HCT116 (cell line): Measurements from ENCODE around the gene SORBS1. TPM values are rescaled to one million over a fixed set of nuclear protein-coding genes. Genes with fewer than 3 reads are reported as not detected.

Experiments
- ATAC-seq: fragments of 200-7000 bp; cut with Tn5 transposase; 2 replicates; pipeline ENCODE4 v1.9.1; 2020; ENCODE audit warnings: mild to moderate bottlenecking, moderate library complexity
- BruUV-seq: library from RNA; stranded (reverse); fragments of 400-500 nt; replicated peaks from 2 replicates; lab custom pipeline; 2021; lab: Mats Ljungman, UMichigan
- CTCF ChIA-PET: fragments of 300-600 bp; sonication (Branson Sonifier 250); formaldehyde crosslinking; loops from one replicate; lab custom pipeline; 2021; ENCODE audit warnings: antibody characterized with exemption; lab: Charles Lee
- POLR2A ChIA-PET: fragments of 300-600, 350-600 bp; sonication (Branson Sonifier 250); formaldehyde crosslinking; loops from one replicate; lab custom pipeline; 2021; ENCODE audit warnings: antibody characterized with exemption; lab: Charles Lee
- RAD21 ChIA-PET, 2 experiments: fragments of 300-600 bp; sonication (Branson Sonifier 250); formaldehyde crosslinking; loops; one replicate each; lab custom pipeline; 2023; ENCODE audit warnings: low total read pairs in 2 of 2; ENCODE audit not compliant: uncharacterized antibody in 2 of 2, unreplicated experiment in 2 of 2, low non-redundant PET in 1 of 2; lab: Charles Lee
- DNase-seq: peaks from one replicate; pipeline ENCODE4 v3.0.0-alpha.2; 2010; ENCODE audit warnings: low read depth, low spot score
- H2AFZ ChIP-seq: fragments of 200-600 bp; shearing (Covaris generic), sonication (generic); 2 replicates; pipeline ENCODE4 v1.6.1; 2017; ENCODE audit warnings: low read depth, mixed run types, mixed read lengths, antibody characterized with exemption, low read length; ENCODE audit not compliant: poor library complexity, severe bottlenecking
- H3K27ac ChIP-seq: 2 replicates; pipeline ENCODE4 v1.5.1; 2012; ENCODE audit warnings: low read depth, low read length
- H3K27me3 ChIP-seq: fragments of 200-600 bp; sonication (generic); 2 replicates; pipeline ENCODE4 v1.6.1; 2016; ENCODE audit warnings: mixed run types, low read length, mixed read lengths; ENCODE audit not compliant: insufficient read depth
- H3K36me3 ChIP-seq, 2 experiments: fragments of 200-500 bp in 1 of 2; fragments of 200-600 bp in 1 of 2; sonication (Bioruptor generic) in 1 of 2; sonication (generic) in 1 of 2; 2 replicates each; pipeline versions ENCODE4 v1.5.1 to v1.6.1; 2014 to 2016; ENCODE audit warnings: low read length in 2 of 2, inconsistent platforms in 1 of 2, mixed read lengths in 1 of 2, mixed run types in 1 of 2; ENCODE audit not compliant: insufficient read depth in 2 of 2, control insufficient read depth in 1 of 2
- H3K4me1 ChIP-seq, 2 experiments: fragments of 200-600 bp in 1 of 2; sonication (generic) in 1 of 2; 2 replicates each; pipeline versions ENCODE4 v1.5.1 to v1.6.1; 2012 to 2017; ENCODE audit warnings: low read length in 2 of 2, inconsistent platforms in 1 of 2, mild to moderate bottlenecking in 1 of 2, mixed read lengths in 1 of 2, mixed run types in 1 of 2, moderate library complexity in 1 of 2; ENCODE audit not compliant: insufficient read depth in 2 of 2, control insufficient read depth in 1 of 2
- H3K4me2 ChIP-seq: fragments of 200-600 bp; sonication (generic); 2 replicates; pipeline ENCODE4 v1.6.1; 2017; ENCODE audit warnings: mixed run types, low read length, mixed read lengths
- H3K4me3 ChIP-seq, 2 experiments: fragments of 200-600 bp in 1 of 2; sonication (generic) in 1 of 2; replicated peaks in 1 of 2; 2 replicates each; pipeline ENCODE4 v1.5.1; 2011 to 2016; ENCODE audit warnings: low read length in 2 of 2, control low read depth in 1 of 2, low read depth in 1 of 2, mild to moderate bottlenecking in 1 of 2, mixed read lengths in 1 of 2, mixed run types in 1 of 2
- H3K79me2 ChIP-seq: fragments of 200-600 bp; sonication (generic); 2 replicates; pipeline ENCODE4 v1.6.1; 2017; ENCODE audit warnings: mild to moderate bottlenecking, mixed run types, low read length, moderate library complexity, mixed read lengths; ENCODE audit not compliant: insufficient read depth
- H3K9ac ChIP-seq: fragments of 200-600 bp; sonication (generic); 2 replicates; pipeline ENCODE4 v1.6.1; 2016; ENCODE audit warnings: low read length, mixed read lengths
- H3K9me2 ChIP-seq: fragments of 200-600 bp; sonication (generic), shearing (Covaris generic); 2 replicates; pipeline ENCODE4 v1.6.1; 2017; ENCODE audit warnings: mixed run types, mild to moderate bottlenecking, moderate library complexity; ENCODE audit not compliant: insufficient read depth
- H3K9me3 ChIP-seq, 2 experiments: fragments of 200-500 bp in 1 of 2; fragments of 200-600 bp in 1 of 2; sonication (Bioruptor generic) in 1 of 2; sonication (generic) in 1 of 2; 2 replicates each; pipeline ENCODE4 v1.6.1; 2014 to 2017; ENCODE audit warnings: low read length in 2 of 2, mixed read lengths in 2 of 2, inconsistent platforms in 1 of 2, low read depth in 1 of 2, mild to moderate bottlenecking in 1 of 2, mixed run types in 1 of 2, moderate library complexity in 1 of 2; ENCODE audit not compliant: control insufficient read depth in 1 of 2, insufficient read depth in 1 of 2
- H4K20me1 ChIP-seq: fragments of 200-600 bp; sonication (generic), shearing (Covaris generic); 2 replicates; pipeline ENCODE4 v1.6.1; 2017; ENCODE audit warnings: mixed run types, mild to moderate bottlenecking, moderate library complexity; ENCODE audit not compliant: insufficient read depth
- CBX3 ChIP-seq: IDR thresholded peaks from 2 replicates; pipeline ENCODE4 v1.6.1; 2012; ENCODE audit warnings: low read depth
- CEBPB ChIP-seq: IDR thresholded peaks from 2 replicates; pipeline ENCODE4 v1.6.1; 2012; ENCODE audit warnings: low read depth
- EGR1 ChIP-seq: IDR thresholded peaks from 2 replicates; pipeline ENCODE4 v1.6.1; 2012; ENCODE audit warnings: low read depth
- ELF1 ChIP-seq: IDR thresholded peaks from 2 replicates; pipeline ENCODE4 v1.6.1; 2012; ENCODE audit warnings: low read depth, borderline replicate concordance
- EZH2 ChIP-seq: fragments of 200-600 bp; sonication (generic); IDR thresholded peaks from 2 replicates; pipeline ENCODE4 v1.6.1; 2017; ENCODE audit warnings: antibody characterized with exemption, mixed run types
- EZH2phosphoT487 ChIP-seq: fragments of 200-600 bp; IDR thresholded peaks from 2 replicates; pipeline ENCODE4 v1.6.1; 2018; ENCODE audit warnings: antibody characterized with exemption, borderline replicate concordance
- FOSL1 ChIP-seq: IDR thresholded peaks from 2 replicates; pipeline ENCODE4 v1.6.1; 2012; ENCODE audit warnings: low read depth
- JUND ChIP-seq: IDR thresholded peaks from 2 replicates; pipeline ENCODE4 v1.6.1; 2012
- MAX ChIP-seq: IDR thresholded peaks from 2 replicates; pipeline ENCODE4 v1.6.1; 2012
- POLR2AphosphoS5 ChIP-seq: IDR thresholded peaks from 2 replicates; pipeline ENCODE4 v1.6.1; 2011; ENCODE audit warnings: mild to moderate bottlenecking, low read depth, low read length, moderate library complexity
- SIN3A ChIP-seq: IDR thresholded peaks from 2 replicates; pipeline ENCODE4 v1.6.1; 2012; ENCODE audit warnings: low read depth
- SP1 ChIP-seq: IDR thresholded peaks from 2 replicates; pipeline ENCODE4 v1.6.1; 2012; ENCODE audit warnings: low read depth
- TCF7L2 ChIP-seq: IDR thresholded peaks from 2 replicates; pipeline ENCODE4 v1.7.0; 2011; ENCODE audit warnings: borderline replicate concordance, inconsistent platforms; ENCODE audit not compliant: insufficient read depth, insufficient read length; ENCODE audit errors: extremely low read depth
- YY1 ChIP-seq: IDR thresholded peaks from 2 replicates; pipeline ENCODE4 v1.6.1; 2011; ENCODE audit warnings: low read length, low read depth, moderate library complexity, mild to moderate bottlenecking; ENCODE audit not compliant: insufficient replicate concordance; ENCODE audit errors: extremely low read depth
- ZFX ChIP-seq: fragments of 450-650 bp; IDR thresholded peaks from 2 replicates; pipeline ENCODE4 v1.6.1; 2017
- intact Hi-C: fragments of 100-400 bp; cut with micrococcal nuclease; formaldehyde crosslinking; loops from 2 replicates; pipeline ENCODE4 v1.10.0; 2022
- total RNA-seq: library from RNA; stranded (reverse); gene quantifications from one replicate; pipeline ENCODE4 v1.2.1, GENCODE V29; 2021; ENCODE audit not compliant: unreplicated experiment
- TF ChIP-seq, protein P1 (sequence below), 3 experiments: fragments of 200-600 bp in 1 of 3; sonication (generic) in 1 of 3; IDR thresholded peaks in 2 of 3; conservative IDR thresholded peaks in 1 of 3; 2 replicates each; pipeline ENCODE4 v1.5.1; 2012 to 2017; ENCODE audit warnings: low read depth in 2 of 3, low read length in 2 of 3, antibody characterized with exemption in 1 of 3, borderline replicate concordance in 1 of 3, control low read depth in 1 of 3, mild to moderate bottlenecking in 1 of 3, mixed read lengths in 1 of 3, mixed run types in 1 of 3, moderate library complexity in 1 of 3; ENCODE audit not compliant: insufficient read depth in 1 of 3

The SORBS1 gene
- total RNA-seq, 1 experiment from 2014 or later, result 3.4 TPM

- Histone ChIP-seq H3K36me3 (no peaks in the 10 kb centered on the region), H3K4me2 (no peak overlapping the region), H3K9me3 (no peaks in the 10 kb centered on the region), H3K4me1 (no peaks in the 10 kb centered on the region), H2AFZ (no peak overlapping the region), H4K20me1 (no peaks in the 10 kb centered on the region), H3K79me2 (no peaks in the 10 kb centered on the region), H3K27me3 (no peaks in the 10 kb centered on the region), H3K27ac (no peak overlapping the region), H3K9me2 (no peaks in the 10 kb centered on the region), H3K9ac (no peak overlapping the region), H3K4me3 (no peak overlapping the region)
- ChIA-PET CTCF (interaction anchor here (0.8 kb wide), 1 partner anchor 9 kb away, joined by 3 read pairs; no protein-coding TSS in a partner anchor), RAD21 (no interaction called here), POLR2A (no interaction called here)
- no peak for DNase-seq
- intact Hi-C loops, result no loop called here
- BruUV-seq, result no TSS peak
- no peak for ATAC-seq
- TF ChIP-seq EZH2phosphoT487 (no peak), YY1 (no peak), JUND (no peak), SIN3A (no peak), MAX (no peak), ELF1 (no peak), EZH2 (no peak), SP1 (no peak), EGR1 (no peak), FOSL1 (no peak)
Observed at GRCh38 chr10:95384011-95384704, 177.0 kb downstream of the SORBS1 start.

GRCh38 chr10:95382596-95382995 is 178.6 kb downstream of the SORBS1 start:
- no peaks in the 10 kb centered on the region for H4K20me1 ChIP-seq
- CTCF ChIA-PET, result no interaction called here
- intact Hi-C loops, result no loop called here
- no peak for ATAC-seq
- no peak overlapping the region for H2AFZ ChIP-seq
- H3K4me3 ChIP-seq, result no peak overlapping the region
- no peaks in the 10 kb centered on the region for H3K79me2 ChIP-seq
- no peaks in the 10 kb centered on the region for H3K9me3 ChIP-seq
- no peaks in the 10 kb centered on the region for H3K9me2 ChIP-seq
- H3K9ac ChIP-seq, result no peak overlapping the region
- no peaks in the 10 kb centered on the region for H3K27me3 ChIP-seq
- no TSS peak for BruUV-seq
- POLR2A ChIA-PET, result no interaction called here
- H3K4me1 ChIP-seq, result no peaks in the 10 kb centered on the region
- no peak for DNase-seq
- H3K27ac ChIP-seq, result no peak overlapping the region
- H3K36me3 ChIP-seq, result no peaks in the 10 kb centered on the region
- no peak for TF ChIP-seq ELF1
- TF ChIP-seq TCF7L2, result no peak
- TF ChIP-seq POLR2AphosphoS5, result no peak
- TF ChIP-seq ZFX, result no peak
- no peak for TF ChIP-seq CBX3
- TF ChIP-seq CEBPB, result no peak
- TF ChIP-seq, protein P1, sequence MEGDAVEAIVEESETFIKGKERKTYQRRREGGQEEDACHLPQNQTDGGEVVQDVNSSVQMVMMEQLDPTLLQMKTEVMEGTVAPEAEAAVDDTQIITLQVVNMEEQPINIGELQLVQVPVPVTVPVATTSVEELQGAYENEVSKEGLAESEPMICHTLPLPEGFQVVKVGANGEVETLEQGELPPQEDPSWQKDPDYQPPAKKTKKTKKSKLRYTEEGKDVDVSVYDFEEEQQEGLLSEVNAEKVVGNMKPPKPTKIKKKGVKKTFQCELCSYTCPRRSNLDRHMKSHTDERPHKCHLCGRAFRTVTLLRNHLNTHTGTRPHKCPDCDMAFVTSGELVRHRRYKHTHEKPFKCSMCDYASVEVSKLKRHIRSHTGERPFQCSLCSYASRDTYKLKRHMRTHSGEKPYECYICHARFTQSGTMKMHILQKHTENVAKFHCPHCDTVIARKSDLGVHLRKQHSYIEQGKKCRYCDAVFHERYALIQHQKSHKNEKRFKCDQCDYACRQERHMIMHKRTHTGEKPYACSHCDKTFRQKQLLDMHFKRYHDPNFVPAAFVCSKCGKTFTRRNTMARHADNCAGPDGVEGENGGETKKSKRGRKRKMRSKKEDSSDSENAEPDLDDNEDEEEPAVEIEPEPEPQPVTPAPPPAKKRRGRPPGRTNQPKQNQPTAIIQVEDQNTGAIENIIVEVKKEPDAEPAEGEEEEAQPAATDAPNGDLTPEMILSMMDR (IDR thresholded peaks at IDR 0.05 in 2 of 3, conservative IDR thresholded peaks at IDR 0.05 in 1 of 3; ENCODE audit: borderline replicate concordance in 1 of 3, insufficient read depth in 1 of 3, low read depth in 2 of 3, low read length in 2 of 3), result no peak
- no peak for TF ChIP-seq SIN3A
- TF ChIP-seq YY1, result no peak
- no peak for TF ChIP-seq EGR1
- no peak overlapping the region for H3K4me2 ChIP-seq
- RAD21 ChIA-PET, result no interaction called here
